K562 (cell line): ENCODE measurements around the gene MTMR12.

Experiments
- CBX2 ChIP-seq: fragments of 200-600 bp; sonication (generic); IDR thresholded peaks from one replicate; pipeline ENCODE4 v1.6.1; 2012; ENCODE audit warnings: mild to moderate bottlenecking, low read length, inconsistent platforms; ENCODE audit not compliant: insufficient read depth, poor library complexity, severe bottlenecking
- E2F4 ChIP-seq: sonication (generic); formaldehyde crosslinking; IDR thresholded peaks from 2 replicates; pipeline ENCODE4 v1.8.0; 2022; ENCODE audit warnings: mild to moderate bottlenecking, low read depth, missing genetic modification reagents
- NFXL1 ChIP-seq: fragments of 450-650 bp; formaldehyde crosslinking; IDR thresholded peaks from 2 replicates; pipeline ENCODE4 v1.4.0; 2021; ENCODE audit warnings: mild to moderate bottlenecking
- POLR2AphosphoS2 ChIP-seq: IDR thresholded peaks from 2 replicates; pipeline ENCODE4 v1.6.1; 2012; ENCODE audit warnings: low read length, improper control_type of control experiment
- PRDM10 ChIP-seq: fragments of 450-650 bp; IDR thresholded peaks from 2 replicates; pipeline ENCODE4 v1.6.1; 2018; ENCODE audit not compliant: partially characterized antibody
- REST ChIP-seq, 2 experiments: fragments of 450-650 bp; formaldehyde crosslinking in 1 of 2; IDR thresholded peaks; 2 replicates each; pipeline versions ENCODE4 v1.4.0 to v1.6.1; 2014 to 2020; ENCODE audit warnings: mild to moderate bottlenecking in 2 of 2, borderline replicate concordance in 1 of 2, low read depth in 1 of 2
- ZBTB33 ChIP-seq: sonication (generic); formaldehyde crosslinking; IDR thresholded peaks from 2 replicates; pipeline ENCODE4 v1.8.1; 2023; ENCODE audit warnings: mild to moderate bottlenecking, missing genetic modification reagents
- ZNF12 ChIP-seq: sonication (generic); formaldehyde crosslinking; IDR thresholded peaks from 2 replicates; pipeline ENCODE4 v1.4.0; 2020; ENCODE audit warnings: mild to moderate bottlenecking, missing genetic modification reagents

- TF ChIP-seq ZNF12 (no peak), CBX2 (no peak), POLR2AphosphoS2 (no peak), PRDM10 (no peak), REST (IDR thresholded peaks at IDR 0.05; ENCODE audit: borderline replicate concordance) (no peak), REST (CRISPR knock-in tag; IDR thresholded peaks at IDR 0.05; ENCODE audit: low read depth) (no peak), NFXL1 (CRISPR knock-in tag) (no peak), ZBTB33 (CRISPR knock-in tag) (no peak), E2F4 (CRISPR knock-in tag) (no peak)
Measured at GRCh38 chr5:32304622-32305021, 8.1 kb downstream of the MTMR12 start.
